ENCODE results near the gene MYBPC1.

GRCh38 chr12:101686176-101686575, 91.4 kb downstream of the MYBPC1 start:
- TF ChIP-seq ESRRA (IDR thresholded peaks at IDR 0.05; ENCODE audit: borderline replicate concordance, low read depth) (no peak), POLR2AphosphoS5 (IDR thresholded peaks at IDR 0.05; ENCODE audit: control insufficient read depth, insufficient read depth, low read depth, low read length) (no peak), TOE1 (IDR thresholded peaks at IDR 0.05; ENCODE audit: borderline replicate concordance) (no peak), TOE1 (CRISPR knock-in tag; IDR thresholded peaks at IDR 0.05; ENCODE audit: borderline replicate concordance, low read depth) (no peak), ZNF23 (CRISPR knock-in tag; IDR thresholded peaks at IDR 0.05) (no peak), ZFP30 (CRISPR knock-in tag; IDR thresholded peaks at IDR 0.05; ENCODE audit: borderline replicate concordance) (no peak)

All from K562 (cell line).